SK-N-SH treated with all-trans-retinoic acid at 6 μM for 48 hours (cell line): ENCODE measurements around the gene IGLL5.

Source experiments
- ARNTL ChIP-seq: fragments of 450-650 bp; formaldehyde crosslinking; IDR thresholded peaks from 2 replicates; pipeline ENCODE4 v1.5.0; 2020; ENCODE audit warnings: low read depth, mild to moderate bottlenecking, moderate library complexity, borderline replicate concordance
- ISL1 ChIP-seq: fragments of 250-450 bp; sonication (Bioruptor Pico); IDR thresholded peaks from 2 replicates; pipeline ENCODE4 v2.1.2; 2022; ENCODE audit warnings: mild to moderate bottlenecking, moderate library complexity
- OSR1 ChIP-seq: fragments of 250-450 bp; sonication (Bioruptor Pico); IDR thresholded peaks from 2 replicates; pipeline ENCODE4 v1.8.0; 2022; ENCODE audit warnings: moderate library complexity, mild to moderate bottlenecking, inconsistent platforms
- PATZ1 ChIP-seq: fragments of 250-450 bp; sonication (Bioruptor Pico); IDR thresholded peaks from 2 replicates; pipeline ENCODE4 v1.8.0; 2020; ENCODE audit warnings: mild to moderate bottlenecking, moderate library complexity, borderline replicate concordance
- RARB ChIP-seq: fragments of 250-450 bp; sonication (Bioruptor Pico); IDR thresholded peaks from 2 replicates; pipeline ENCODE4 v1.8.0; 2021; ENCODE audit warnings: mild to moderate bottlenecking, moderate library complexity
- ZFP30 ChIP-seq: fragments of 450-650 bp; formaldehyde crosslinking; IDR thresholded peaks from 2 replicates; pipeline ENCODE4 v1.5.0; 2022; ENCODE audit warnings: mild to moderate bottlenecking, moderate library complexity
- ZNF8 ChIP-seq: fragments of 450-650 bp; formaldehyde crosslinking; IDR thresholded peaks from 2 replicates; pipeline ENCODE4 v1.5.0; 2020; ENCODE audit warnings: mild to moderate bottlenecking, moderate library complexity

GRCh38 chr22:22843848-22844247, 43.8 kb upstream of the IGLL5 start:
- TF ChIP-seq ZNF8 (CRISPR knock-in tag), result no peak
- TF ChIP-seq OSR1 (CRISPR knock-in tag), result no peak
- no peak for TF ChIP-seq RARB
- TF ChIP-seq ISL1 (CRISPR knock-in tag), result no peak
- no peak for TF ChIP-seq ARNTL
- no peak for TF ChIP-seq PATZ1 (CRISPR knock-in tag)
- no peak for TF ChIP-seq ZFP30 (CRISPR knock-in tag)
